ENCODE measurements around the gene PLPP2.
"Not testable (repeated sequence)": the region's sequence is repeated elsewhere in the genome, so short reads cannot be mapped to it uniquely, and the experiment has no call there.

The PLPP2 gene

DNA sequence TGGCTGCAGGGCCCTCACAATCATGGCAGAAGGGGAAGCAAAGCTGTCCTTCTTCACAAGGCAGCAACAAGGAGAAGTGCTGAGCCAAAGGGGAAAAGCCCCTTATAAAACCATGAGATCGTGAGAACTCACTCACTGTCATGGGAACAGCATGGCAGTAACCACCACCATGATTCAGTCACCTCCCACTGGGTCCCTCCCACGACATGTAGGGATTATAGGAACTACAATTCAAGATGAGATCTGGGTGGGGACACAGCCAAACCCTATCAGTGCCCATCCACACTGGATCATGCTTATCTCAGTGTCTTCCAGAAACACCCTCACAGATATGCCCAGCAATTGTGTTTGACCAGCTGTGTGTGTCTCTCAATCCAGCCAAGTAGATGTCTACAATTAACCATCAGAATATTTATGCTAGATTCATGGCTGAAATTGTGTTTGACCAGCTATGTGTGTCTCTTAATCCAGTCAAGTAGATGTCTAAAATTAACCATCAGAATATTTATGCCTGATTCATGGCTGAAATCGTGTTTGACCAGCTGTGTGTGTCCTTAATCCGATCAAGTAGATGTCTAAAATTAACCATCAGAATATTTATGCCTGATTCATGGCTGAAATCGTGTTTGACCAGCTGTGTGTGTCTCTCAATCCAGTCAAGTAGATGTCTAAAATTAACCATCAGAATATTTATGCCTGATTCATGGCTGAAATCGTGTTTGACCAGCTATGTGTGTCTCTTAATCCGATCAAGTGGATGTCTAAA lies 38.6 kb downstream of the PLPP2 start:
- H3K4me3 ChIP-seq; DNase-seq (ENCODE audit: low spot score in 2 of 2); in situ Hi-C loops (cut with MboI; ENCODE audit: low sequenced_read_pairs); H3K9me3 ChIP-seq; H3K4me1 ChIP-seq; H3K36me3 ChIP-seq (replicated peaks); H3K27me3 ChIP-seq (ENCODE audit: low read depth): not testable (repeated sequence)

DNA sequence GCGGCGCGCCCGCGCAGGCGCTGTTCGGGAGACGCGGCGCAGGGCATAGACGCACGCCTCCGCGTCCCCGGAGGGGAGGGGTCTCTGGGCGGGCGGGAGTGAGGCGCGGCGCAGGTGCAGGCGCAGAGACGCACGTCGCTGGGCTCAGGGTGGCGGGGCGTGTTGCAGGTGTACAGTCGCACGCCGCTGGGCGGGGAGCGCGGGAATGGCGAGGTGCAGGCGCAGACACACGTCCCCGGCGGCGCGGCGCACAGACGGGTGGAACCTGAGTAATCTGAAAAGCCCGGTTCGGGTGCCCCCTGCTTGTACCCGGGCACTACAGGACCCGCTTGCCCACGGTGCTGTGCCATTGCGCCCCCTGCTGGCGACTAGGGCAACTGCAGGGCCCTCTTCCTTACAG lies 44.7 kb downstream of the PLPP2 start:
- in situ Hi-C loops (cut with MboI; ENCODE audit: low sequenced_read_pairs), result no loop called here

DNA sequence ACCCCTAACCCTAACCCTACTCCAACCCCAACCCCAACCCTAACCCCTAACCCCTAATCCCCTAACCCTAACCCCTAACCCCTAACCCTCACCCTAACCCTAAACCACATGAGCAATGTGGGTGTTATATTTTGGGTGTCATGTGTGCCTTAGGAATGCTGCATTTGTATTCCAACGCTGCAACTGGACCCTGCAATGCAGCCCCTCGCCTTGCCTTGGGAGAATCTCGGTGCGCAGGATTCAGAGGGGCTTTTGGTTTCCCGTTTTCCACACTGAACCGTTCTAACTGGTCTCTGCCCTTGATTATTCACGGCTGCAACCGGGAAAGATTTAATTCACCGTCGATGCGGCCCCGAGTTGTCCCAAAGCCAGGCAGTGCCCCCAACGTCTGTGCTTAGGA lies 45.3 kb downstream of the PLPP2 start:
- in situ Hi-C loops (cut with MboI; ENCODE audit: low sequenced_read_pairs); H3K4me1 ChIP-seq; H3K9me3 ChIP-seq; H3K36me3 ChIP-seq (replicated peaks); H3K27me3 ChIP-seq (ENCODE audit: low read depth); H3K4me3 ChIP-seq: not testable (repeated sequence)
- peak in 1 of 2 experiments; percentile 18 for DNase-seq (ENCODE audit: low spot score in 2 of 2)

More for the DNA sequence above, 44.7 kb downstream of the PLPP2 start:
- H3K27me3 ChIP-seq (ENCODE audit: low read depth), result no peaks in the 10 kb centered on the region
- DNase-seq (ENCODE audit: low spot score in 2 of 2), result no peak
- H3K4me3 ChIP-seq, result no peak overlapping the region
- no peaks in the 10 kb centered on the region for H3K4me1 ChIP-seq
- H3K9me3 ChIP-seq, result no peaks in the 10 kb centered on the region
- H3K36me3 ChIP-seq (replicated peaks), result no peaks in the 10 kb centered on the region

DNA sequence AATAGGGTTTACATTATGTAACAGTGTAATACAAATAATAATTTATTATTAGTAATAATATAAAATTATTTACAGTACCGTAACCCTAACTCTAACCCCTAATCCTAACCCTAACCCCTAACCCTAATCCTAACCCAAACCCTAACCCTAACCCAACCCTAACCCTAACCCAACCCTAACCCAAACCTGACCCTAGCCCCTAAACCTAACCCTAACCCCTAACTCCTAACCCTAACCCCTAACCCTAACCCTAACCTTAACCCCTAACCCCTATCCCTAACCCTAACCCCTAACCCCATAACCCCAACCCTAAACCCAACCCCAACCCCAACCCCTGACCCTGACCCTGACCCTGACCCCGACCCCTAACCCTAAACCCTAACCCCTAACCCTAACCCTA lies 45.7 kb downstream of the PLPP2 start:
- H3K36me3 ChIP-seq (replicated peaks), result no peaks in the 10 kb centered on the region
- in situ Hi-C loops (cut with MboI; ENCODE audit: low sequenced_read_pairs), result no loop called here

More for the DNA sequence above, 45.7 kb downstream of the PLPP2 start:
- no peaks in the 10 kb centered on the region for H3K4me1 ChIP-seq
- H3K27me3 ChIP-seq (ENCODE audit: low read depth), result no peaks in the 10 kb centered on the region
- no peak for DNase-seq (ENCODE audit: low spot score in 2 of 2)
- no peaks in the 10 kb centered on the region for H3K9me3 ChIP-seq
- no peak overlapping the region for H3K4me3 ChIP-seq

Data from HAP-1 (cell line).